GM11168 (cell line): ENCODE measurements around the gene PHF2.

Experiments
- in situ Hi-C: fragments of 300-500 bp; cut with MboI; formaldehyde crosslinking; loops from one replicate; pipeline ENCODE4 v1.12.0; 2022; ENCODE audit warnings: low sequenced_read_pairs; ENCODE audit not compliant: unreplicated experiment

The PHF2 gene

DNA sequence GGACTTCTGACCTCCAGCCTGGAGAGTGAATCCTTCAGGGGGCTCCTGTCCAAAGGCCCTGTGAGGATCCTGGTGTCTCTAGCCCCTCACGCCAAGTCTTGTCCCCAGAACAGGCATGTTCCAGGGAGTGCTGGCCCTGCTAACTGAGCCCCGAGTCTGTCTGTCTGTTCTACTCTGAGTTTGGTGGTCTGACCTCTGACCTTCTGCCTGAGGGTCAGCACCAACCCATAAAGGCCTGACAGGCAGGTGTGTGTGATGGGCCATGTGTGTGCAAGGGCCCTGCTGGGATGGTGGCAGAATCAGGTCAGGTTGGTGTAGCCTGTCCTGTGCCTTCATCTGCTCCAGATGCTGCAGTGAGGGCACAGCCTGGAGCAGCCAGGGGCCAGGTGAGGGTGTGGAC, 46.3 kb downstream of the PHF2 start:
- in situ Hi-C loops = no loop called here

DNA sequence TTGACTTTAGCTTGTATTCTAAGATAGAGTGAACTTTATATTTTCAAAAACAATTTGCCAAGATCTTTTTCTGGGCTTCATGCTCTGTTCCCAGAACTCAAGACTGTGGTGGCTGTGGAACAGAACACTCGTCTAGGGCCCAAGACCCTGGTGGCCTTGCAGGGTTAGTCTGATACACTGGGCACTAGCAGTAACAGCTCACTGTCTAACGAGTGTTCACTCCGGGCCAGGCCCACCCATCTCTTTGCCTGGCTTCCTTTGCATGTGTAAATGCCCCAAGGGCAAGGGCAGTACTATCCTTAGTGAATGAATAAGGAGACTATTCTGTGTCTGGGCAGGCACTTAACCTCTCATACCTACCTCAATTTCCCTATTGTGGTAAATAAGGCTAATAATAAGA, 47.4 kb downstream of the PHF2 start:
- in situ Hi-C loops = no loop called here

DNA sequence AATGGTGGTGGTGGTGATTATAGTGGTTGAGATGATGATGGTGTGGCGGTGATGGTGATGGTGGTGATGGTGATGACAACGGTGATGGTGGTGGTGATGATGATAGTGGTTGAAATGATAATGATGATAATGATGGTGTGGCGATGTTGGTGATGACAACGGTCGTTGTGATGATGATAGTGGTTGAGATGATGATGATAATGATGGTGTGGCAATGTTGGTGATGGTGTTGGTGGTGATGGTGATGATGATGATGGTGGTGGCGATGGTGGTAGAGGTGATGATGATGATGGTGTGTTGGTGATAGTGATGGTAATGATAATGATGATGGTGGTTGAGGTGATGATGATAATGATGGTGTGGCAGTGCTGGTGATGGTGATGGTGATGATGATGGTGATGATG, 48.0 kb downstream of the PHF2 start:
- in situ Hi-C loops = no loop called here

DNA sequence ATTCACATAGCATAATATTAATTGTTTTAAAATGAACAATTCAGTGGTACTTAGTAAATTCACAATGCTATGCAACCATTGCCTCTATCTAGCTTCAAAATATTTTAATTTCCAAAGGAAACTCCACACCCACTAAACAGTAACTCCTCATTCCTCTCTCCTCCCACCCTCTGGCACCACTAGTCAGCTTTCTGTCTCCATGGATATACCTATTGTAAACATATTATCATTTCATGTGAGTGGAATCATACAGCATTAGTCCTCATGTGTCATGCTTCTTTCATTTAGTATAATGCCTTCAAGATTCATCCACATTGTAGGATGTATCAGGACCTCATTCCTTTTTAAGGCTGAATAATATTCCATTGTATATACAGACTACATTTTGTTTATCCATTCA, 48.6 kb downstream of the PHF2 start:
- in situ Hi-C loops = no loop called here

DNA sequence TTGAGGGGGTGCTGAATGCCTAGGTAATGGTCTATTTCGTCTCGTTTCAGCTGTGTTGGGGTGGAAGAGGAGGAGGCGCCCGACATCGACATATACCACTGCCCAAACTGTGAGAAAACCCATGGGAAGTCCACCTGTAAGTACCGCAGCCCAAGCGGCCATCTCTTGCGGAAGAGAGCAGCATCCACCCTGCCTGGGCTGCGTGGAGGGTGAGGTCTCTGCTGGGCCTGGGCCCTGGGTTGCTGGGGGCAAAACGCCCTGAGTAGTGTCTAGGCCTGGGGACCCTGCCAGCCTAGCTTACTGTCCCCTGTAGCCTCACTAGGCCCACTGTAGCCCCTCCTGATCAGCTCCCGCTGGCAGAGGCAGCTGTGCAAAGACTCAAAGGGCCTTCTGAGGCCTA, 53.5 kb downstream of the PHF2 start:
- in situ Hi-C loops = no loop called here

DNA sequence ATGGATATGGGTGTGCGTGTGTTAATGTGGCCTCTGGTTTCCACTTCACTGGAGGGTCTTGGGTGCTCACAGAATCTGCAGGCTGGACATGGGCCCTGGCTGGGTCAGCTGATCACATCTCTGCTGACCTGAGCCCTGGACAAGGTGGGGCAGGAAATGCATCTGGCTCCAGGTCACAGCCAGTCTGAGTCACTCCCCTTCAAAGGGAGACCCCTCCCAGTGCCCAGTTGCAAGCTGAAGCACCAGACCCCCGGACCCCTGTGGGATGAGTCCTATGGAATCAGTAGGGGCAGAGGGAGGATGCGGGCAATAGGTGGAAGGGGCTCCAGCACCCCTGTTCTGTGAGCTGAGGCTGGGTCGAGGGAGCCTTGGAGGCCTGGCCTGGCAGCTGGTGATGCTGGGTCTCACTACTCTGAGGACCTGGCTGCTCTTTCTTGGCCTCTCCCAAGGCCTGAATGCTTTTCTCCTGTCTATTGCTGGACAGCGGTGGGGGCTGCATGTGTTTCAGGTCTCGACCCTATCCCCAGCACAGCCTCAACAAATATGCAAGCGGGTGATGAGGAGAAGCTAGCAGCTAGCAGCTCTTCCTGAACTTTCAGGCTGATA, 54.5 kb downstream of the PHF2 start:
- in situ Hi-C loops = no loop called here

DNA sequence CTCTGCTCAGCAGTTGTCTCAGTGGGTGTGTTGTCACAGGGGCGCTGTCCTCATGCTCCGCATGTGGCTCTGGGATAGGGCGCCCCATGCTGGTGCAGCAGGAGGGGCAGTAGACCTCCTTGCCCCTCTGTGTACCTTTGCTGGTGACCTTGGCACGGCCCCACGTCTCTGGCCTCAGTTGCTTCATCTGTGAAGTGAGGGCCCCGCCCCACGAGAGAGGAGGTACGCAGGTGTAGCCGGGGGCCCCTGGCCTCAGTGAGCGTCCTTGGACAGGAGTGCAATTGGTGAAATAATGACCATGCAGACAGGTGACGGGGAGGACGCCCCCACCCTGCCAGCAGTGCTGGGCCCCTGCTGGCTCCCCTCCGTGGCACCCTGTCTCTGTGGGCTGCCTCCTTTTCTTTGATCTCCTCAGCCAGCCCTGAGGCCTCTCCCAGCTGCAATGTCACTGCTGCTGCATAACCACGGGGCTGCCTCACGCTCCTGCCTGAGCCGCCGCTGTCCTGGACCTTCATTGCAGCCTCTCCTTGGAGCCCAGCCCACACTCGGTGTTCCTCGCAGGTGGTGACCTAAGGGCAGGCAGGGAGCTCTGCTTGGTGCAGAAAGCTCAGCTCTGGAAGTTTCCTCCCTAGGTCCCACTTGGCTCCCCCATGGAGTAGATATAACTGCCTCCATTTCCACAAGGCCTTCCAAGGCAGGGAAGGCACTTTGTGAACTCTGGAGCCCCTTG, 57.3 kb downstream of the PHF2 start:
- in situ Hi-C loops = no loop called here

DNA sequence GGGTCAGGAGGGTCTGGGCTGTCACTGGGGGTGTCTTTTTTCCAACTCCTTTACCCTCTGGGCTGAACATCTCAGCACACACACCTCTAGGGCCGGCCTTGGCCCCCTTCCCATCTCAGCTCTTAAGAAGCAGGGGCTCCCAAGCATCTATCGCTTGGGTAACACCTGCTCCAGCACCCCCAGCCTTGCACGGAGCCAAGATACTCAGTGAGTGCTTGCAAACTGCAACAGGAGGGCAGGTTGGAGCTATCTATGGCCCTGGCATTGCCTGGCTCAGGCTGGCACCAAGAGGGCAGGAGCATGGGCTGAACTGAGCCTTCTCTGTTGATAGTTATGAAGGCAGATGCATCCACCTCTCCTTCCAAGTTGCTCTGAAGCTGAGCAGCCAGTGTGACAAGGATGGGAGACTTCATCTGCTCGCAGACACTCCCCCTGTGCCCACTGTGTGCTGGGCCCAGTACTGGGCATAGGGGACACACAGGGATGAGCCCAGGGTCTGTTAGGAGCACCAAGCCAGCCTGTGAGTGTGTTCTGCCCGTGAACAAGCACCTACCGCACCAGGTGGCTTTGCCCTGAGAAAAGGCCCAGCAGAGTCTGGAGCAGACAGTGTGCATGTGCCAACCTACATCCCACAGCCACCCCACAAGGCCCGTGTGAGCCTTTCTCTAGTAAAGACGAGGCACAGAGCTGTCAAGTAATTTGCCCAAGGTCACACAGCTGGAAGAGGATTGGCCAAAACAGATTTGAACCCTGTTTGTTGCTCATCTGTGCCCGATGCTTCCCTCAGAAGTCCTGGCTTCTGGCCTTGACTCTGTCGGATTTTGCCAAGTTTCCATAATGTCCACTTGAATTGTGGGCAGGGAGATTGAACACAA, 58.2 kb downstream of the PHF2 start:
- in situ Hi-C loops = no loop called here

DNA sequence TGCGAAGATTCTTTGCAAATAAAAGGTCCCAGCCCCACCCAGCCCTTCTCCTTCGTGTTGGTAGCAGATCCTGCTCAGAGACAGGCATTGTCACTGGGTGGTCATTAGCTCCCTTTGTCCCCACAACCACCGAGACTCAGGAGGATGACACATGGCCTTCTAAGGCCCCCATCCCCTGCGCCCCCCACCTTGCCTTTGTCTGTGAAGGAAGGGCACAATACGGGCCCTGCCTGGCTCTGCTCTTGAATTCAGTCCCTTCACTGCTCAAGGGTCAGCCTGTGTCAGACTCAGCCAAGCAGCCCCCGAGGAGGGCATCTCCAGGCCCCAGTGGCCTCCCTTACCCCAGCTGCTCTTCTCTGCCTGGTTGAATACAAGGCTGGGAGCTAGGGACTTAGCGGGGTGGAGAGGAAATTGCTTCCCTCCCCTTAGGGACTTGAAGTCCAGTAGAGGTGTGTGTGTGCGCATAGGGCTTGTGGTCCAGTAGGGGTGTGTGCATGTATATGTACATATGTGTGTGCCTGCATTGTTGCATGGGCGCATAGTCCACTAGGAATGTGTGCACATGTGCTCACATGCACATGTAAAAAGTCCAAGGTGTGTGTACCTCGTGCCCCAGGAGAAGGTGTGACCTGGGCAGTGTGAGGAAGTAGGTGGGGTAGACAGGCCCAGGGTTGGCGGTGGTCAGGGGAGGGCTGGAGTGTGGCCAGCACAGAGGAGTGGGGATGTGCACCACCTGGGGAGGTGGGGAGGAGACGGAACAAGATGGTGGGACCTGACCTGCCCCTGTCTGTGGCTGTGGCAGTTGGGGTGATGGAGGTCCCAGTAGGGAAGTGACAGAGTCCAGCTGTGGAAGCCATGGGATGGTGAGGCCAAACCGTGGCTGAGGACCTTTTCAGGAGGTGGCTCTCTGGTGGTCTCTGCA, 59.1 kb downstream of the PHF2 start:
- in situ Hi-C loops = no loop called here

DNA sequence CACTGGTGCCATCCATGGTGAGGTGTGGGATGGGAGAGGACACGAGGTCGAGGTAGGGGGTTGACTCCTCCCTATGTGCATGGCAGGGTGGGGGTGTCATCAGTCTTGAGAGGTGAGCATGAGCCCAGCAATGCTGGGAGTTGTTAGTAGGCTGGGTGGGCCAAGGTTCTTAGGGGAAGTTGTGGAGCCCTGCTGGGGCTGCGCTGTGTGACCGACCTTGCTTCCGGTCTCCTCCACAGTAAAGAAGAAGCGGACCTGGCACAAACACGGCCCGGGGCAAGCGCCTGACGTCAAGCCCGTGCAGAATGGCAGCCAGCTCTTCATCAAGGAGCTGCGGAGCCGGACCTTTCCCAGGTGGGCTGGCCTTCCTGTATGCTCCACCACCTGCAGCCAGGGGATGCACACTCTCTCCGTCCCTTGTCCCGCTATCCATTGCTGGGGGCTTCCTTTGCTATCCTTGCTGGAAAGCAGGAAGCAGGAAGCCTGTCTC, 59.8 kb downstream of the PHF2 start:
- in situ Hi-C loops = no loop called here

DNA sequence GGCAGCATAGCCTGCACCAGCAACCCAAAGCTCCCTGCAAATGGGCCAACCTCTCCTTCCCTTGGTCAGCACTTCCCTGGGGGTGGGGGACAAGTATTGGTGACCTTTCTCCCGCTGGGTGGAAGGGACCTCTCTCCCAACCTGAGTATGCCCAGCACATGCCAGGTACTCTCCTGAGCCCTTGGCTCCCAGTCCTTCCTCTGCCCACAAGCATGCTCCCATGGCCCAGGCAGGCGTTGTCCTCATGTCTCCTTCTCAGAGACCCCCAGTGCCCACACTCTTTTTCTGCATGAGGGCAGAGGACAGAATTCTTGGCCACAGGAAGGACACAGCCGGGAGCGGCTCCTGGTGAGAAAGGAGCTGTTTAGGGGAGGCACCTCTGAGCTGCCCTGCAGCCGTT, 60.3 kb downstream of the PHF2 start:
- in situ Hi-C loops = no loop called here

DNA sequence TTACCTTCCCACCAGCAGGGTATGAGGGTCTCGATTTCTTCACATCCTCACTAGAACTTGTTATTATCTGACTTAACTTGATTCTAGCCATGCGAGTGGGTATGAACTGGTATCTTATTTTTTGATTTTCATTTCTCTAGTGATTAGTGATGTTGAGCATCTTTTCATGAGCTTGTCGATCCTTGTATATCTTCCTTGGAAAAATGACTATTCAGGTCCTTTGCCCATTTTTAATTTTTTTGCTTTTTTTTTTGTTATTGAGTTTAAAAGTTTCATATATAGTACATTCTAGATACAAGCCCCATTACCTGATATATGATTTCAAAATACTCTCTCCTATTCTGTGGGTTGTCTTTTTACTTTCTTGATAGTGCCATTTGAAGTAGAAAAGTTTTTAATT, 61.5 kb downstream of the PHF2 start:
- in situ Hi-C loops = no loop called here

DNA sequence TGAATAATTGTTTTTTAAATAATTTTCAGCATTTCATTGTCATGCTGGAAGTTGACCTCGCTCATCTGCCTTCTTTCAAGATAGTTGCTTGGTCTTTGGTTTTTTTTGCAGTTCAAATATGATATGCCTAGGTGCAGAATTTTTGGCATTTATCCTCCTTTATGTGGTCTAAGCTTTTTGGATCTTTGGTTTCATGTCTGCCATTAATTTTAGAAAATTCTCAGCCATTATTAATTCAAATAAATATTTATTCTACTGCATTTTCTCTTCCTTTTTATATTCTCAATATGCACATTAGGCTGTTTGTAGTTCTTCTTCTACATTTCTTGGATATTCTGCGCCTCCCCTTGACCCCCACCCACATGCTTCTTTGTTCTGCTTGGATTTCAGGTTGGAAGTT, 63.6 kb downstream of the PHF2 start:
- in situ Hi-C loops = no loop called here

DNA sequence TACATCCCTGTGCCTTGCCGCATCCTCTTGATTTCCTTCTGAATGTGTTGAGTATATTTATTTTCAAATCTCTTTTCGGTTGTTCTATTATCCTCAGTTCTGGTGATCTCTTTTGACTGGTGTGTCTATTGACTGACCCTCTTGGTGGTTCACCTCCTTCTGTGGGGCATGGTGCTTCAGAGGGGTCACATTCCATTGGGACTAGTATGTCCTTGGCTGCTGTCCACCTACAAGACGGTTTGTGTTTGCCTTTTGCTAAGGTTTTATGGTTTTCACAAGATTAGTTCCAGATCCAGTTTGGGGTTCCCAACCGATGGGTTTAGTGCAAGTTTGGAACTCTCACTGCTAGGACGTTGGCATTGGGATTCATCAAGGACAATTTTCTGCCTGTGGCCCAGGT, 66.6 kb downstream of the PHF2 start:
- in situ Hi-C loops = no loop called here

DNA sequence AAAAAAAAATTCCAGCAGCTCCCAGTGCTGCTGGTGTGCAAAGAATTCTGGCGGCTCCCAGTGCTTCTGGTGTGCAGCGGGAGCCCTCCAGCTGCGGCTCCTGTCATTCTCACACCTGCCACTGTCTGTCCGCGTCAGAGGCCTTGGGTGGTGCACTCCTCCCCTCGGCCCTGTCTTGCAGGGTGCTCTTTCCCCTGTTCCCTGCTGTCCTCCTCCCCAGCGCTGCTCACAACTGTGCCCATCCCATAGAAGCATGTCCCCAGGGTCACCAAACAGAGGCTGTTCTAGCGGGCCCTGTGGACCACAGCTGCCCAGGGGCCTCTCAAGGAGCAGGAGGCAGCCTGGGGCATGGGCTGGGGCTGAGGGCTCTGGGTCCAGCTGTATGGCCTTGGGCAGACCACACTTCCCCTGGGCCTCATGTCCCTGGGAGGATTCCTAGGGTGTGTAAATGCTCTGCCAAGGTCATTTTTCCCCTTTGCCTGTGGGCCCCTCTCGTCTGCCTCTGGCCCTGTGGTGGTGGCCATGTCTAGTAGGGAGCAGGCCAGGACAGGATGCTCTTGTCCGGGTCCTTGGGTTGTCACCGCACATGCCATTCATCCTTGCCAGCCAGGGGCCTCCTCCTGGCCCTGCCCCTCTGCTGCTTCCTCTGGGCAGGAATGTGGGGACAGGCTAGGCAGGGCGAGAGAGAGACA, 68.2 kb downstream of the PHF2 start:
- in situ Hi-C loops = no loop called here

DNA sequence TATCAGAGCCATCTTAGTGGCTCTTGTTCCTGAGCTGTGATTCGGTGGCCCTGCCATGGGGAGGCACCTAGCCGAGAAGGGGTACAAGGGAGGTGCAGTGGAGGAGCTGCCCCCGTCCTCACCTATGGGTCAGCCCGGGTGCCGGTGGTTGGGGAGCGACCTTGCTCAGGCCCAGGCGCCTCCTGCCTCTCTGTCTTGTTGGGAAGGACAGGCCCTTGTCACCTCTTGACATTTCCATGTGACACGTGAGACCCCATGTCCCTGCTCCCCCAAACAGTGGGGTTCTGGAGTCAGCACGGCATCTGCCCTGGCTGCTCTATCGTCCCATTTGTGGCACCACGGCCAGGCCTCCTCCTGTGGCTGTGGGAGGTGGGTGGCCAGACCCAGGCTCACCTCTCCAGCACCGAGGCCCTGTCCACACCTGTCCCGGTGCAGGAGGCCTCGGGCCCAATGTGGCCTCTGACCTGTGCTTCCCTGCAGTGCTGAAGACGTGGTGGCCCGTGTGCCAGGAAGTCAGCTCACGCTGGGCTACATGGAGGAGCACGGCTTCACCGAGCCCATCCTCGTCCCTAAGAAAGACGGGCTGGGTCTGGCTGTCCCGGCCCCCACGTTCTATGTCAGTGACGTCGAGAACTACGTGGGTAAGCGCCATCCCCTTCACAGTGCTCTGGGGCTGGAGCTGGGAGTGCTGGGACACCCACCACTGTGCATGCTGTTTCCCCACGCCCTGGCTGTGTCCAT, 68.9 kb downstream of the PHF2 start:
- in situ Hi-C loops = no loop called here

DNA sequence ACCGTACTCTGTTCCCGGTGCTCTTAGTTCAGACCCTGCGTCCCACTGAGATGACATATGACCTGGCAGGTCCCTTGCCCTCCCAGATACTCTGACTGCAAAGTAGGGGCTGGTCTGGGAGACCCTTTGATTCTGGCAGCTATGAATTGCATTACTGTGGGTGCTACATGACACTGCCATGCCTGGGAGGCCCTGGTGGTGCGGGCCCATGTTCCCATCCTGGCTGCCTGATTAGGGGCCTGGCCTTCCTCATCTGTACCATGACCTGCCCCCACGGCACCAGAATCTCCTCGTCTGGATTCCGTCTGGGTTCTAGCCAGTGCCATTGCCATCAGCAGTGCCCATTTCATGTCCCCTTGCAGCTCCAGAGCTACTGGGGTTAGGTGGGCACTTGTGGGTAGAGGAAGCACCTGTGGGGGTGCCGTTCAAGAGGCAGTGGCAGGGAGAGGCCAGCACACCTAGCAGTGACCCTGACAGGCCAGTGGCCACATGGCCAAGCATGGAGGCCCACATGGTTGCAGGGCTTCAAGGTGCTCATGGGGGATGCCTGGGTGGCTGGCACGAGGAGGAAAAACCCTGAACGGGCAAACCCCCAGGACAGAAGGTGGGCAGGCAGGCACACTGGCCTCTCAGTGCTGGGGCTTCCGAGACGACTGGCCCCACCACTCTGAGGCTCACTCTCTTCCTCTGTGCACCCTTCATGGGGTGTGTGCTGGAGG, 69.7 kb downstream of the PHF2 start:
- in situ Hi-C loops = no loop called here

DNA sequence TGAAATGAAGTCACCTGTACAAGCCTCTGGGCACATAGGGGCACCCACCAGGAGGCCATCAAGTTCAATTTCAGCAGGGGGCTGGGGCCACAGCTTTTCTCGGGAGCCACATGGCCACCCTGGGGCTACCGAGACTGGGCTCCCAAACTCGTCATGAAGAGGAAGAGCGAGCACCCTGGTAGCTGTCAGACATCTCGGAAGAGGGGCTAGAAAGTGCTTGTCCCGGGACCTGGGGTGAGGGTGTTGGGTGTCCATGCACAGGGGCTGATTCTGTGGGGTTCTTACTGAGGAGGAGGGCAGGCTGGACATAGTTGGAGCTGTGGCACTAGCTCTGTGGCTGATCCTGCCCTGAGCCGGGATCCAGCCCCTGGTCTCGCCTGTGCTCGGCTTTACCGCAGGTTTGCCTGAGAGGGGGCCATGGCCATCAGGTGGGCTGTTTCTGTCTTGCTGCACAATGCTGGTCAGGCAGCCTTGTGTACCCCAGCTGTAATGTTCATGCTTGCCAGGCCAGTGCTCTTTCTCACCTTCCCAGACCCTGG, 70.3 kb downstream of the PHF2 start:
- in situ Hi-C loops = no loop called here
